ENCODE data around the gene FBLN2. TPM values are rescaled to one million over a fixed set of nuclear protein-coding genes. Genes with fewer than 3 reads are reported as not detected.
"Not testable (repeated sequence)": the region's sequence is repeated elsewhere in the genome, so short reads cannot be mapped to it uniquely, and the experiment has no call there.

The FBLN2 gene
- total RNA-seq, 1 experiment from 2014 or later, result 0.11 TPM

GRCh38 chr3:13519006-13519791, 29.7 kb upstream of the FBLN2 start:
- Histone ChIP-seq H4K20me1 (ENCODE audit: low read length) (no peaks in the 10 kb centered on the region), H3K9me3 (ENCODE audit: low read length) (no peaks in the 10 kb centered on the region), H2AFZ (ENCODE audit: low read length) (no peak overlapping the region), H3K4me1 (ENCODE audit: insufficient read depth, low read length) (peaks cover 10% of the 10 kb centered on the region), H3F3A (ENCODE audit: low read length, unreplicated experiment) (no peaks in the 10 kb centered on the region), H3K27me3 (ENCODE audit: low read length) (no peaks in the 10 kb centered on the region), H3K27ac (ENCODE audit: low read length) (no peak overlapping the region), H3K9ac (ENCODE audit: low read length) (no peak overlapping the region), H3K4me2 (ENCODE audit: low read length) (no peak overlapping the region), H3K4me3 (ENCODE audit: low read length) (no peak overlapping the region), H3K9me2 (replicated peaks; ENCODE audit: low read length) (no peaks in the 10 kb centered on the region), H3K79me2 (ENCODE audit: low read length) (no peaks in the 10 kb centered on the region), H3K36me3 (ENCODE audit: low read depth, low read length) (no peaks in the 10 kb centered on the region)
- intact Hi-C loops (cut with micrococcal nuclease), result no loop called here
- no peak for TF ChIP-seq EZH2phosphoT487 (IDR thresholded peaks at IDR 0.05; ENCODE audit: borderline replicate concordance, low read length)
- no peak for TF ChIP-seq CTCF (conservative IDR thresholded peaks at IDR 0.05; ENCODE audit: low read depth, low read length)
- no peak for TF ChIP-seq EZH2 (IDR thresholded peaks at IDR 0.05; ENCODE audit: low read length, unreplicated experiment)
- ChIA-PET POLR2A (ENCODE audit: unreplicated experiment) (no interaction called here), CTCF (no interaction called here)
- ATAC-seq (no peak), DNase-seq (no peak)
- BruUV-seq (replicated peaks), result no TSS peak

- H3K36me3 ChIP-seq (ENCODE audit: low read depth, low read length), result no peaks in the 10 kb centered on the region
- H3K4me2 ChIP-seq (ENCODE audit: low read length), result no peak overlapping the region
- ChIA-PET CTCF (no interaction called here), POLR2A (ENCODE audit: unreplicated experiment) (no interaction called here)
- no peaks in the 10 kb centered on the region for H4K20me1 ChIP-seq (ENCODE audit: low read length)
- no peak overlapping the region for H3K27ac ChIP-seq (ENCODE audit: low read length)
- intact Hi-C loops (cut with micrococcal nuclease), result no loop called here
- no peak for ATAC-seq
- H3K79me2 ChIP-seq (ENCODE audit: low read length), result no peaks in the 10 kb centered on the region
- H3K9me2 ChIP-seq (replicated peaks; ENCODE audit: low read length), result no peaks in the 10 kb centered on the region
- H3F3A ChIP-seq (ENCODE audit: low read length, unreplicated experiment), result no peaks in the 10 kb centered on the region
- H3K4me3 ChIP-seq (ENCODE audit: low read length), result no peak overlapping the region
- no peak for DNase-seq
- BruUV-seq (replicated peaks), result no TSS peak
- no peaks in the 10 kb centered on the region for H3K4me1 ChIP-seq (ENCODE audit: insufficient read depth, low read length)
- no peaks in the 10 kb centered on the region for H3K9me3 ChIP-seq (ENCODE audit: low read length)
- no peak for TF ChIP-seq CTCF (conservative IDR thresholded peaks at IDR 0.05; ENCODE audit: low read depth, low read length)
- TF ChIP-seq EZH2phosphoT487 (IDR thresholded peaks at IDR 0.05; ENCODE audit: borderline replicate concordance, low read length), result no peak
- TF ChIP-seq EZH2 (IDR thresholded peaks at IDR 0.05; ENCODE audit: low read length, unreplicated experiment), result no peak
- no peaks in the 10 kb centered on the region for H3K27me3 ChIP-seq (ENCODE audit: low read length)
- H3K9ac ChIP-seq (ENCODE audit: low read length), result no peak overlapping the region
- H2AFZ ChIP-seq (ENCODE audit: low read length), result no peak overlapping the region
Measured at GRCh38 chr3:13520326-13520880, 28.5 kb upstream of the FBLN2 start.

- Histone ChIP-seq H3K9me2 (replicated peaks; ENCODE audit: low read length) (no peaks in the 10 kb centered on the region), H3K27ac (ENCODE audit: low read length) (no peak overlapping the region), H3K4me2 (ENCODE audit: low read length) (no peak overlapping the region), H3F3A (ENCODE audit: low read length, unreplicated experiment) (no peaks in the 10 kb centered on the region), H4K20me1 (ENCODE audit: low read length) (no peaks in the 10 kb centered on the region), H3K36me3 (ENCODE audit: low read depth, low read length) (no peaks in the 10 kb centered on the region), H3K4me1 (ENCODE audit: insufficient read depth, low read length) (no peaks in the 10 kb centered on the region), H3K9me3 (ENCODE audit: low read length) (no peaks in the 10 kb centered on the region), H3K79me2 (ENCODE audit: low read length) (no peaks in the 10 kb centered on the region), H3K27me3 (ENCODE audit: low read length) (no peaks in the 10 kb centered on the region), H3K9ac (ENCODE audit: low read length) (no peak overlapping the region), H2AFZ (ENCODE audit: low read length) (no peak overlapping the region), H3K4me3 (ENCODE audit: low read length) (no peak overlapping the region)
- intact Hi-C loops (cut with micrococcal nuclease), result no loop called here
- ATAC-seq (no peak), DNase-seq (no peak)
- POLR2A ChIA-PET (ENCODE audit: unreplicated experiment), result no interaction called here
- TF ChIP-seq CTCF (conservative IDR thresholded peaks at IDR 0.05; ENCODE audit: low read depth, low read length), result no peak
- TF ChIP-seq EZH2phosphoT487 (IDR thresholded peaks at IDR 0.05; ENCODE audit: borderline replicate concordance, low read length), result no peak
- TF ChIP-seq EZH2 (IDR thresholded peaks at IDR 0.05; ENCODE audit: low read length, unreplicated experiment), result no peak
- no TSS peak for BruUV-seq (replicated peaks)
- CTCF ChIA-PET, result no interaction called here
Measured at GRCh38 chr3:13521309-13521708, 27.6 kb upstream of the FBLN2 start.

- H3F3A ChIP-seq (ENCODE audit: low read length, unreplicated experiment); H3K4me2 ChIP-seq (ENCODE audit: low read length); H3K27ac ChIP-seq (ENCODE audit: low read length); H3K9me2 ChIP-seq (replicated peaks; ENCODE audit: low read length); H2AFZ ChIP-seq (ENCODE audit: low read length); POLR2A ChIA-PET (ENCODE audit: unreplicated experiment); H3K4me3 ChIP-seq (ENCODE audit: low read length); intact Hi-C loops (cut with micrococcal nuclease); H3K27me3 ChIP-seq (ENCODE audit: low read length); H3K36me3 ChIP-seq (ENCODE audit: low read depth, low read length); H3K79me2 ChIP-seq (ENCODE audit: low read length); CTCF ChIA-PET; H3K4me1 ChIP-seq (ENCODE audit: insufficient read depth, low read length); ATAC-seq; H3K9ac ChIP-seq (ENCODE audit: low read length); H4K20me1 ChIP-seq (ENCODE audit: low read length); H3K9me3 ChIP-seq (ENCODE audit: low read length); BruUV-seq (replicated peaks); DNase-seq: not testable (repeated sequence)
Measured at GRCh38 chr3:13521749-13522148, 27.2 kb upstream of the FBLN2 start.

Data from PC-3 (cell line).